NB4 (cell line): ENCODE results near the gene LRRC4C.

Experiments
- DNase-seq: peaks from one replicate; pipeline ENCODE4 v3.0.0; 2010; ENCODE audit warnings: low read depth
- H3K4me3 ChIP-seq: one replicate; pipeline ENCODE4 v1.5.1; 2011; ENCODE audit warnings: mild to moderate bottlenecking, low read depth, low read length, moderate library complexity
- MYC ChIP-seq: IDR thresholded peaks from 2 replicates; pipeline ENCODE4 v1.6.1; 2011; ENCODE audit warnings: low read depth, low read length
- POLR2A ChIP-seq: IDR thresholded peaks from 2 replicates; pipeline ENCODE4 v1.6.1; 2011; ENCODE audit warnings: mild to moderate bottlenecking; ENCODE audit not compliant: insufficient read length; ENCODE audit errors: extremely low read depth
- TF ChIP-seq, protein P1 (sequence below): IDR thresholded peaks from one replicate; pipeline ENCODE4 v1.5.1; 2012; ENCODE audit warnings: low read depth, low read length
- TF ChIP-seq, protein P2 (sequence below): IDR thresholded peaks from 2 replicates; pipeline ENCODE4 v1.6.1; 2011; ENCODE audit warnings: low read depth, low read length

LRRC4C gene

DNA sequence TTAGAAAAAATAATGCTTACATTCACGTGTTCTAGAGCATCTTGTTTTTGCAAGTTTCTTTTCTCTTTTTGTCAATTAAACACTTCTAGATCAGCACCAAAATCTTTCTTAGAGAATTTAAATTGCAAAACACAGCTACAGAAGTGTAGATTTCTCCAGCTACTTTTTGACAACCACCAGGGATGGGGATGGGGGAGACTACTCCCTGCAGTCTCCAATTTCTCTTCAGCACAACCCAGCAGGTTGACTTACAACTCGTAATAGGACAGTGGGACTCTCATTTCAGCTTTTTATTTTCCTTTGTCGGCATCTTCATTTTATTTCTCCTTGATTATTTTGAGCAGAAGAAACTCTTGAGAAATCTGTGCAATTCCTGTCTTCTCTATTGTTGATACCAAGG is 441.2 kb downstream of the LRRC4C start:
- DNase-seq, result no peak
- H3K4me3 ChIP-seq, result no peak overlapping the region
- TF ChIP-seq, protein P1, sequence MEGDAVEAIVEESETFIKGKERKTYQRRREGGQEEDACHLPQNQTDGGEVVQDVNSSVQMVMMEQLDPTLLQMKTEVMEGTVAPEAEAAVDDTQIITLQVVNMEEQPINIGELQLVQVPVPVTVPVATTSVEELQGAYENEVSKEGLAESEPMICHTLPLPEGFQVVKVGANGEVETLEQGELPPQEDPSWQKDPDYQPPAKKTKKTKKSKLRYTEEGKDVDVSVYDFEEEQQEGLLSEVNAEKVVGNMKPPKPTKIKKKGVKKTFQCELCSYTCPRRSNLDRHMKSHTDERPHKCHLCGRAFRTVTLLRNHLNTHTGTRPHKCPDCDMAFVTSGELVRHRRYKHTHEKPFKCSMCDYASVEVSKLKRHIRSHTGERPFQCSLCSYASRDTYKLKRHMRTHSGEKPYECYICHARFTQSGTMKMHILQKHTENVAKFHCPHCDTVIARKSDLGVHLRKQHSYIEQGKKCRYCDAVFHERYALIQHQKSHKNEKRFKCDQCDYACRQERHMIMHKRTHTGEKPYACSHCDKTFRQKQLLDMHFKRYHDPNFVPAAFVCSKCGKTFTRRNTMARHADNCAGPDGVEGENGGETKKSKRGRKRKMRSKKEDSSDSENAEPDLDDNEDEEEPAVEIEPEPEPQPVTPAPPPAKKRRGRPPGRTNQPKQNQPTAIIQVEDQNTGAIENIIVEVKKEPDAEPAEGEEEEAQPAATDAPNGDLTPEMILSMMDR, result no peak

DNA sequence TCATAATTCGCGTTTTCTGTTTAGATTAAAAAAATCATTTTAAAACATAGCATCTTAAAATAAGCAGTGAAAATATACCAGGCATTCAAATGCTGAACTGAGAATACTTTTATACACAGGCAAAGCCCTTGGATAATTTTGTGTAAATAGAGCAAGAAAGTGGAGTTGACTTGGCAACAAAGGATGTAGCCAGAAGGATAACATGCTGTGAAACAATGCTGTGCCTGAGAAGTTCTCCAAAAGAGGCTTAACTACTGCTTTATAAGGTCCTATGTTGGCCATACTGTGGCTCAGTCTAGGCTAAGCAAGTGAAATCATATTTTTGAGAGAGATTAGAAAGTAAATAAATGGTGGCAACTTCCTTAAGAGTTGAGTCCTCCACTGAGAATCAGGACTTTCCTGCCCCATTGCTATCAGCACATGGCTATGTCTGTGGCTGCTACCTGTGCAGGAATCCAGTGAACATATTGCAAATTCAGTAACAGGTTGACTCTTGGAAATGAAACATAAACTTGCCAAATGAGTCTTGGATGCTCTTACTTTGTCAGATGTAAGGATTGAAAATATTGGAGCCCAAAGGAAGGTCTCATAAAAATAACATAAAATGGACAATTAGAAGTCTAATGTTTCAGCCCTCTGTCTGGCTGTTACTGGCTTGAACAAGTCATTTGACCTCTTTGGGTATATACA is 448.9 kb downstream of the LRRC4C start:
- H3K4me3 ChIP-seq, result no peak overlapping the region
- TF ChIP-seq POLR2A (no peak), MYC (no peak)
- TF ChIP-seq, protein P1, result no peak
- TF ChIP-seq, protein P2, sequence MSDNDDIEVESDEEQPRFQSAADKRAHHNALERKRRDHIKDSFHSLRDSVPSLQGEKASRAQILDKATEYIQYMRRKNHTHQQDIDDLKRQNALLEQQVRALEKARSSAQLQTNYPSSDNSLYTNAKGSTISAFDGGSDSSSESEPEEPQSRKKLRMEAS, result no peak
- no peak for DNase-seq

DNA sequence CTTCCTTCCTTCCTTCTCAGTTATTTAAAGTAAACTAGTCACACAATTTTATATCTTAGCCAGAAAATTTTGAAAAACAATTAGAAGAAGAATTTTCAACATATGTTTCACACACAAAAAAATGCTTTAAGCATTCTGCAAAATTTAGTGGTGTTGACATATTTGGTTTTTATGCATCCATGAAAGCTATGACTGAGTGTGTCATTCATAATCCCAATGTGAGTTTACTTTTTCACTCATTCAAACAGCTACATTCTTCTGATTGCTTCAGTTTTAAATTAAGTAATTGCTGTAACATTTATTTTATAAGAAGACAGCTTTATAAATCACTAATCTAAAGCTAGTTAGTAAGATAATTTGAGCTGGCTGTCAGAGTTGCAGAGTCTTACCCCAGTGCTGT is 453.5 kb downstream of the LRRC4C start:
- no peak overlapping the region for H3K4me3 ChIP-seq
- TF ChIP-seq MYC, result no peak
- TF ChIP-seq POLR2A, result no peak
- TF ChIP-seq, protein P1, result no peak
- TF ChIP-seq, protein P2, result no peak
- no peak for DNase-seq

DNA sequence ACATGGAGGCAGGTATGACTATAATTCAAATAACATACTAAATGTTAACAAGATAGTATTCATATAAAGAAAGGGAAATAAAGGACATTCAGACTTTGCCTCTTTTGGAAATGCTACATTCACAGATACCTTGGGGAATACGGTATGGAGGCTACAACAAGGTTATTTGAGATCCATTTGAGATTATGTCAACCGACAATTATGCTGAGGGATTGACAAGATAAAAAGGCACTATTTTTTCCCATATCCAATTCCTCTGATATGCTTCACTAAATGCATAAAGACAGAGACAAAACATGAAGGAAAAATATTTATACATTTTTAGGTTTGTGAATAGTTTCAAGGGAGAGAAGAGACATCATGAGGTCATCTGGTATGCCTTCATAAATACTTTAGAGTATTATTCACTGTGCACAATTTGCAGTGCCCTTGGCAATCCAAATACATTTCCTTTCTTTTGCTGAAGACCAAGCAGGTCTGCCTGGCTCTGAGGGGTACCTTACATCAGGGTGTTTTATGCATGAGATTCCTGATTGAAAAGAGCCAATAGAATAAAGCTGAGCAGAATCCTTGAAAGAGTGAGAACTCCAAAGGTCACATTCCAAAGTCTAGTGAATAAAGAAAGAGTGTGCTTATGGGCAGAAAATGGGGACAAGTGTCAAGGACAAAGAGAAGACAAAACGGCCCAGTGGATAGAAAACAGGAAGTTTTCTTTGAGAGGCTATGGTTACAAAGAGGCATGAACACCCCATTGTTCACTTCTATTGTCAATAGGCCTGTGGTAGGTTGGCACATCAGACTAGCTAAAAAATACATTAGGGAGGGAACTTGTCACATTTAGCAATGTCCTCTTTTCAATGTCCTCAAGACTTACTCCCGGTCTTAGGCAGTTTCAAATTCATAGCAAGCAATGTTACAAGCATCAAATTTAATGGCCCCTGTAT is 455.8 kb downstream of the LRRC4C start:
- no peak overlapping the region for H3K4me3 ChIP-seq
- no peak for DNase-seq
- TF ChIP-seq, protein P1, result no peak
- TF ChIP-seq MYC (no peak), POLR2A (no peak)
- TF ChIP-seq, protein P2, result no peak

DNA sequence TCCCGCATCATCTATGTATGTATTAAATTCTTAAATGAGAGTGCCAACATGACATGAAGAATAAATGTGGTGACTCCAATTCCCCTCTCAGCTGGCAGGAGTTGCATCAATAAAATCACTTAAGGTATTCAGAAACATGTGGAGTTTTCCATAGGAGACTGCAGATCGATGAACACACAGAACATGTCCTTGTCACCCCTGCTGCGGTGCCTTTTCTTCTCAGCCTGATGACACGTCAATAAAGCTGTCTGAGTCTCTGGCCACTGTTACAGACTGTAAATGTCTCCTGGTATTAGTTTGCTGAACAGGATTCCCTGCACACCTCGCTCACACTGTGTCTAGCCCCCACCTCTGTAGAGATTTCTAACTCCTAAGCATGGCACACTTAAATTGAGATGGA is 460.5 kb downstream of the LRRC4C start:
- TF ChIP-seq, protein P2, result no peak
- TF ChIP-seq, protein P1, result no peak
- no peak for TF ChIP-seq POLR2A
- TF ChIP-seq MYC, result no peak
- H3K4me3 ChIP-seq, result no peak overlapping the region
- no peak for DNase-seq
